Measurements from ENCODE around the gene STEAP3. TPM values are rescaled to one million over a fixed set of nuclear protein-coding genes. Genes with fewer than 3 reads are reported as not detected.

Gene STEAP3
- total and polyA plus RNA-seq, 12 donors = 5.0 to 18.2 (median 7.4) TPM

- ATAC-seq = peak in 4 of 8 donors; percentile 31 to 67 (median 48)
- Histone ChIP-seq H3K27me3 (peaks cover 0 to 4% (median 0%) of the 10 kb centered on the region in 7 donors), H3K9me3 (no peaks in the 10 kb centered on the region), H3K36me3 (no peaks in the 10 kb centered on the region), H3K4me3 (no peak overlapping the region), H3K4me1 (no peaks in the 10 kb centered on the region), H3K27ac (no peak overlapping the region)
- intact Hi-C loops (cut with DNase I) = no loop called here
- DNase-seq = no peak
- TF ChIP-seq CTCF (IDR thresholded peaks at IDR 0.05) = no peak
- 44 to 46% methylated on average over 2 of the region's 2 CpGs for WGBS, 2 donors
These were observed 44.4 kb upstream of the STEAP3 start for GRCh38 chr2:119179202-119179601.

GRCh38 chr2:119179991-119180390, 43.6 kb upstream of the STEAP3 start:
- peaks cover 0 to 4% (median 0%) of the 10 kb centered on the region in 7 donors for H3K27me3 ChIP-seq
- no peaks in the 10 kb centered on the region for H3K9me3 ChIP-seq
- H3K36me3 ChIP-seq = no peaks in the 10 kb centered on the region
- 82 to 91% methylated on average over 7 of the region's 7 CpGs for WGBS, 2 donors
- no peak for TF ChIP-seq CTCF (IDR thresholded peaks at IDR 0.05)
- DNase-seq (no peak), ATAC-seq (no peak)
- H3K4me3 ChIP-seq = no peak overlapping the region
- intact Hi-C loops (cut with DNase I) = no loop called here
- no peak overlapping the region for H3K27ac ChIP-seq
- no peaks in the 10 kb centered on the region for H3K4me1 ChIP-seq

- Histone ChIP-seq H3K36me3 (no peaks in the 10 kb centered on the region), H3K27me3 (peaks cover 0 to 4% (median 0%) of the 10 kb centered on the region in 7 donors), H3K4me3 (no peak overlapping the region), H3K27ac (no peak overlapping the region), H3K4me1 (no peaks in the 10 kb centered on the region), H3K9me3 (no peaks in the 10 kb centered on the region)
- DNase-seq (no peak), ATAC-seq (no peak)
- TF ChIP-seq CTCF (IDR thresholded peaks at IDR 0.05) = no peak
- intact Hi-C loops (cut with DNase I) = no loop called here
- 68 to 77% methylated on average over 5 of the region's 5 CpGs for WGBS, 2 donors
These were observed 42.7 kb upstream of the STEAP3 start for GRCh38 chr2:119180892-119181291.

- Histone ChIP-seq H3K36me3 (no peaks in the 10 kb centered on the region), H3K27me3 (peaks cover 0 to 4% (median 0%) of the 10 kb centered on the region in 7 donors), H3K27ac (no peak overlapping the region), H3K4me1 (no peaks in the 10 kb centered on the region), H3K4me3 (no peak overlapping the region), H3K9me3 (no peaks in the 10 kb centered on the region)
- no peak for TF ChIP-seq CTCF (IDR thresholded peaks at IDR 0.05)
- DNase-seq (no peak), ATAC-seq (no peak)
- intact Hi-C loops (cut with DNase I) = no loop called here
- 87 to 90% methylated on average over 10 of the region's 10 CpGs for WGBS, 2 donors
These were observed 42.2 kb upstream of the STEAP3 start for GRCh38 chr2:119181391-119181790.
